PFSK-1 (cell line): ENCODE data around the gene CACNA1D.

Experiments
- FOXP2 ChIP-seq: optimal IDR thresholded peaks from 2 replicates; pipeline ENCODE3; 2011; ENCODE audit warnings: borderline replicate concordance, control low read depth, inconsistent platforms; ENCODE audit not compliant: insufficient read depth; ENCODE audit errors: extremely low read length, extremely low read depth
- POLR2AphosphoS5 ChIP-seq: IDR thresholded peaks from 2 replicates; pipeline ENCODE4 v1.6.1; 2012; ENCODE audit warnings: low read depth, mild to moderate bottlenecking, control low read depth, low read length, moderate library complexity
- REST ChIP-seq, 2 experiments: IDR thresholded peaks; 2 replicates each; pipeline versions ENCODE4 v1.6.1 to v1.8.0; 2011 to 2012; ENCODE audit warnings: low read depth in 2 of 2, low read length in 2 of 2, control low read depth in 1 of 2, inconsistent platforms in 1 of 2, mild to moderate bottlenecking in 1 of 2, moderate library complexity in 1 of 2; ENCODE audit not compliant: insufficient read depth in 1 of 2
- SIN3A ChIP-seq: IDR thresholded peaks from 2 replicates; pipeline ENCODE4 v1.6.1; 2012; ENCODE audit warnings: mild to moderate bottlenecking, low read length, moderate library complexity, borderline replicate concordance; ENCODE audit not compliant: insufficient read depth
- TAF1 ChIP-seq: IDR thresholded peaks from 2 replicates; pipeline ENCODE4 v1.6.1; 2012; ENCODE audit warnings: low read length, control low read depth, borderline replicate concordance; ENCODE audit not compliant: insufficient read depth

CACNA1D gene

GRCh38 chr3:53754325-53754724, 259.9 kb downstream of the CACNA1D start:
- TF ChIP-seq TAF1 (no peak), SIN3A (no peak), POLR2AphosphoS5 (no peak), FOXP2 (no peak), REST (IDR thresholded peaks at IDR 0.05; ENCODE audit: insufficient read depth in 1 of 2, low read depth in 2 of 2, low read length in 2 of 2) (no peak)

GRCh38 chr3:53758846-53759245, 264.4 kb downstream of the CACNA1D start:
- TF ChIP-seq REST (IDR thresholded peaks at IDR 0.05; ENCODE audit: insufficient read depth in 1 of 2, low read depth in 2 of 2, low read length in 2 of 2) (no peak), POLR2AphosphoS5 (no peak), SIN3A (no peak), TAF1 (no peak), FOXP2 (no peak)

- TF ChIP-seq REST (IDR thresholded peaks at IDR 0.05; ENCODE audit: insufficient read depth in 1 of 2, low read depth in 2 of 2, low read length in 2 of 2) (no peak), POLR2AphosphoS5 (no peak)
Measured at GRCh38 chr3:53763353-53763752, 268.9 kb downstream of the CACNA1D start.

- no peak for TF ChIP-seq TAF1
- no peak for TF ChIP-seq SIN3A
- TF ChIP-seq POLR2AphosphoS5, result no peak
- no peak for TF ChIP-seq FOXP2
- no peak for TF ChIP-seq REST (IDR thresholded peaks at IDR 0.05; ENCODE audit: insufficient read depth in 1 of 2, low read depth in 2 of 2, low read length in 2 of 2)
Measured at GRCh38 chr3:53764026-53764775, 269.8 kb downstream of the CACNA1D start.

GRCh38 chr3:53765753-53766152, 271.3 kb downstream of the CACNA1D start:
- no peak for TF ChIP-seq FOXP2
- TF ChIP-seq SIN3A, result no peak
- no peak for TF ChIP-seq REST (IDR thresholded peaks at IDR 0.05; ENCODE audit: insufficient read depth in 1 of 2, low read depth in 2 of 2, low read length in 2 of 2)
- no peak for TF ChIP-seq POLR2AphosphoS5
- TF ChIP-seq TAF1, result no peak
